Middle frontal gyrus (tissue), 1 donor: Measurements from ENCODE around the gene SHC2.

Experiments used
- DNase-seq: peaks from one replicate; pipeline ENCODE4 v3.0.0-alpha.2; 2015; ENCODE audit warnings: low spot score; ENCODE audit errors: extremely low spot score

The SHC2 gene

DNA sequence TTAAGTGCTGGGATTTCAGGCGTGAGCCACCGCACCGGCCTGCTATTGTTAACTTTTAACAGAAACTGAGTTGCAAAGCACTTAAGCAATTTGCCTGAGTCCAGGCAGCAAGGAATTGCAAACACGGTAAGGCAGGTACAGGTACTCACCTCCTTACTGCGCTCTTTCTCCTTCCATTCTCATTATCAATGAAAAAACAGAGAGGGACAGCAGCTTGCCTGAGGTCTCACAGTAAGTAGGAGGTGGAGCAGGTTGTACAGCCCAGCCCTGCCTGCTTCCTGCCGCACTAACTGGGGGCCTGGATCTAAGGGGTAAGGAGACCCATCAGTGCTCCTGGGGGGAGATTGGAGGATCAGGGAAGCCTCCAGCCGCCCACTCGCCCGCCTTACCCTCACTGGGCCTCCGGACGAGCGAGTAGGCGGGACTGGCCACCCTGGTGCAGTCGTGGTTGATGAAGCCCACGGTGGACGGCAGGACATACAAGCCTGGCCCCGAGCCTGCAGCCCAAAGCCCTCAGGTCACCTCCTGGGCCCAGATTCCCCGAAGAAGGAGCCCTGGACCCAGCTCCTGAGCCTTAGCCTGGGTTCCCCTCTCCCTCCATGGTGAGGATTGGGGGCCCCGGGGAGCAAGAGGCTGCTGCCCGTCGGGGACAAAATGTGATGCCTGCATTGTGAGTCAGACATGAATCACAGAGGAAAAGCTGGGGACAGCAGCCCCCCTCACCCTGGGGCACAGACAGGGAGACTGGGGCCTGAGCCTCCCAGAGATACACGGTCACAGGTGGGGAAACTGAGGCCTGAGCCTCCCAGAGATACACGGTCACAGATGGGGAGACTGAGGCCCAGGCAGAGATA is 11.4 kb upstream of the SHC2 start:
- DNase-seq = no peak

GRCh38 chr19:470701-471100 is 9.9 kb upstream of the SHC2 start:
- no peak for DNase-seq

DNA sequence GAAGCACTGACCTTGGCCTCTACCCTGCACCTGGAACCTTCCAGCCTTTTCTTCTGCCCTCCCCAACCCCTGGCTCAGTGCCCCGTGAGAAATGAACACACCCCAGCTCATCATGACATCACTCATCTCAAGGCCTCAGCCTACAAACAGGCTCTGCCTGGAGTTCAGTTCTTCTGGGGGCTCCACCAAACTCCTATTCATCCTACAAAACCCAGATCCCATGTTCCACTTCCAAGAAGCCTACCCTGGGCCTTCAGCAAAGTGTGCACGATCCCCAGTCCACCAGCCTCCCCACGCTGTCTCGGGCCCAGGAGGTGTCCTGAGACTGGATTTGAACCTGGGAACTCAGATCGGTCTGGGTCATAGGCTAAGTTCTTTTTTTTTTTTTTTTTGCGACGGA is 9.0 kb upstream of the SHC2 start:
- DNase-seq = no peak

- DNase-seq = no peak
These were observed 7.9 kb upstream of the SHC2 start for GRCh38 chr19:468587-469256.

DNA sequence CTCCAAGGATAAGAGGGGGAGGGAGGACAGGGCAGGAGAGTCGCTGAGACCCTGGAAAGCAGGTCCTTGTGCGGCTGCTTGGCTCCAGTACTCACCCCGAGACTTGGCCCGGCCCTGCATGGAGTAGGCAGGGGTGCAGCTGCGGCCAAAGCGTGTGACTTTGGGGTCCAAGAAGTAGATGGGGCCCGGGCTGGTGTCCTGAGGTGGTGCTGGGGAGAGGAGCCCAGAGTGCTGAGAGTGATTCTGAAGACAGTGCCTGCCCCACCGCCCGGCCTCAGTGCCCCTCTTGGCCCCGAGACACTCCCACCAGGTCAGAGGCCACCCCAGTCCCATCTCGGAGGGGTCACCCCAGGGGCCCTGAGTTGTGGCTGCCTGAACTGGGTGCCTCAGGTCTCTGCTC is 6.7 kb upstream of the SHC2 start:
- DNase-seq = no peak

DNA sequence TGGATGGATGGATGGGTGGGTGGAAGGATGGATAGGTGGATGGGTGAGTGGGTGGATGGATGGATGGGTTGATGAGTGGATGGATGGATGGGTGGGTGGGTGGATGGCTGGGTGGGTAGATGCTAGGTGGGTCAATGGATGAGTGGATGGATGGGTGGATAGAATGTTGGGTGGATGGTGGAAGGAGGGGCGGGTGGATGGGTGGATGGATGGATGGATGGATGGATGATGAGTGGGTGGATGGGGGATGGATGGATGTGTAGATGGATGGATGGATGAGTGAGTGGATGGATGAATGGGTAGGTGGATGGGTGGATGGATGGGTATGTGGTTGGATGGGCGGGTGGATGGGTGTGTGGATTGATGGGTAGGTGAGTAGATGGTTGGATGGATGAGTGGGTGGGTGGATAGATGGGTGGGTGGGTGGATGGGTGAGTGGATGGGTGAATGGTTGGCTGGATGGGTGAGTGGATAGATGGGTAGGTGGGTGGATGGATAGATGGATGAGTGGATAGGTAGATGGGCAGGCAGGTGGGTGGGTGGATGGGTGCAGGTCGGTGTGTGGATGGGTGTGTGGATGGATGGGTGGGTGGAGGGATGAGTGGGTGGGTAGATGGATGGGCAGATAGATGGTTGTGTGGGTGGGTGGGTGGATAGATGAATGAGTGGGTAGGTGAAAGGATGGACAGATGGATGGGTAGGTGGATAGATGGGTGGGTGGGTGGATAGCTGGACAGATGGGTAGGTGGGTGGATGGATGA is 4.4 kb upstream of the SHC2 start:
- no peak for DNase-seq

GRCh38 chr19:464208-464545 is 3.3 kb upstream of the SHC2 start:
- no peak for DNase-seq

DNA sequence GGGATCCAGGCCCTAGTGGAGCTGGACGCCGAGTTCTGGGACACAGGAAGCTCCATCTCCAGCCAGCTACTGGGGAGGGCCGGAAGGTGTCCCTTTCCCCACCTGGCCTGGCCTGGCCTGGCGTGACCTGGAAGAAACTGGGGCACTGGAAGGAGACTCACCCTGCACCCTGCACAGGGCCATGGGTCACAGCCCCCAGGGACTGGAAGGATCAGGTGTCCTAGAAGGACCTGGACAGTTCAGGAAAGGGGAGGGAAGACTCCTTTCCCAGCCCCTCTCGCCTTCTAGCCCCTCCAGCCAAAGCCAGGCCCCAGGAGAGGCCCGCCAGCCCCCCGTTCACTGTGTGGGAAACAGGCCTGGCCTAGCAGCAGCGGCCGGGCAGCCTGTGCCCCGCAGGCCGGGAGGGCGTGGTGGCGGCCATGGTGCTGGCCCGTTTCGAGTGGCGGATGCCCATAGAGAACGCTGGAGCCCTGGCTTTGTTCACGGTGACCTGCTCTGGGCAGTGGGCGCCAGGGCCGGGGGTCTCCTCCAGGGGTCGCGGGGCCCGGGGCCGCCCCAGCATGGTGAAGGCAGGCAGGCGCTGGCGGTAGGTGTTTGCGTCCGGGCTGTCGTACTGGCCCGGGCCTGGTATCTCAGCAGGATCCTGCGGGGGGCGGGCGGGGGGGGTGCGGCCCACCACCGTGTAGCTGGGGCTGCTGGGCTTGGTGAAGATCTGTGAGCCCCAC is 2.8 kb upstream of the SHC2 start:
- DNase-seq = no peak

DNA sequence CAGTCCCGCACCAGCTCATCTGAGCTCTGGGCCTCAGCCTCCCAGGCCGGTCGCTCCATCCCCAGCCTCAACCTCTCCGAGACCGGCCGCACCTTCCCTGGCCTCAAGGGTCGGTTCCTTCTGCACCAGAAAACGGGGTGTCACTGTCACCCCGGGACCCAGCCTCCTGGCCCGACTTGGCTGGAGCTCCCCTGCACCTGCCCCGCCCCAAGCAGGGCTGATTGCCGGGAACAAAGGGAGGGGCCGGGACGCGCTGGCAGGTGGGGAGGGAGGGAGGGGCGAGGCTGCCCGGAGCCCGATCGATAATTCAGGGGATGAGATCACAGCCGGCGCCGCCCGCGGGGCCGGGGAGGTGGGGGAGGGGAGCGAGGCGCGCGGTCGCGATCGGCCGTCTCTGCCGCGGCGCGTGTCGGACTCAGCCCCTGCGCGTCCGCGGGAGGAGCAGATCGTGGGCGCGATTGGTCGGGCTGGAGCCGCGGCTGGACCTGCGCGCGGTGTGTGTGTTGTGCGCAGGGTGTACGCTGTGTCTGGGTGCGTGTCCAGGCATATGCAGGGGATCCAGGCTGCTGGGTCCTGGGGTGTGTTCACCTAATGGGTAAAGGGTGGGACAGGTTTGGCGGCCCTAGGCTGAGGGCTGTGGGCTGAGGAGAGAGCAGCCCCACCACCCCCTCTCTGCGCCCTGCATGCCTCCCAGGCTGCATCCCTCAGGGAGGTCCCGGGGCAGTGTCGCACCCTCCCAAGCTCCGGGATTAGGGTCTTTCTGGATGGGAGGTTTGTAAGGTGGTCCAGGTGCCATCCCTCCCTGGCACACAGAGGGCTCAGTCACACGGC is 1.1 kb upstream of the SHC2 start:
- DNase-seq = no peak

DNA sequence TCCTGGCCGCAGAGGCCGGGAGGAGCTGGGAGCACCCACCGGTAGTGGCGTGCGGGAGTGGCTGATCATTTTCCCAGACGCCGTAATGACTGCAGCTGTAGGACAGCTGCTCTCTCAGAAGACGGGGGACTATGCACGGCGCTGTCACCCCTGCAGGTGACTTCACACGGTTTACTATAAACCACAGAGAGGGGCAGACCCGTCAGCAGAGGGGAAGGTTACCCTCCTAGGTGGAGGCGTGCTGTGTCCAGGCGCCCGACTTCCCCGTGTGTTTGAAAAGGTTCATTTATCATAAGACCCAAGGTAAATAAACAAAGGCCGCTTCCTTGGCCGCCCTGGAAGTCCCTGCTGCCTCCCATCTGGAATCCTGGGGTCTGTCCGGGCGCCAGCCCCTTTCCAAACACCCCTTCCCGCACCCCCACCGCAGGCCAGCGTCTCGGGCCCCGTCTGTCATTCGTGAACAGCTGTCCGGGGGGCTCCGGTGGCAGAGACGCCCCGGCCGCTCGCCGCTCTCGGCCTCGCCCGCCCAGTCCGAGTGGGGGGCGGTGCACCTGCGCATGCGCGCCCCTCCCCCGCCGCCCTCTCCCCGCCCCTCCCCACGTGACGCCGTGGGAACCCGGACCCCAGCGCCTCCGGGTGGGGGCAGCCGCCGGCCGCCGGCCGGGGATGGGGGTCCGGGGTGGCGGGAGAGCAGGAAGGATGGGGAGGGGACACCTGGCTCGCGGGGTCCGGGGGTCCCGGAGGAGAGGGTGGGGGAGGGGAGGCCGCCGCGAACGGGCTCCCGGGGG is 915 bp downstream of the SHC2 start:
- DNase-seq = peak; percentile 50

DNA sequence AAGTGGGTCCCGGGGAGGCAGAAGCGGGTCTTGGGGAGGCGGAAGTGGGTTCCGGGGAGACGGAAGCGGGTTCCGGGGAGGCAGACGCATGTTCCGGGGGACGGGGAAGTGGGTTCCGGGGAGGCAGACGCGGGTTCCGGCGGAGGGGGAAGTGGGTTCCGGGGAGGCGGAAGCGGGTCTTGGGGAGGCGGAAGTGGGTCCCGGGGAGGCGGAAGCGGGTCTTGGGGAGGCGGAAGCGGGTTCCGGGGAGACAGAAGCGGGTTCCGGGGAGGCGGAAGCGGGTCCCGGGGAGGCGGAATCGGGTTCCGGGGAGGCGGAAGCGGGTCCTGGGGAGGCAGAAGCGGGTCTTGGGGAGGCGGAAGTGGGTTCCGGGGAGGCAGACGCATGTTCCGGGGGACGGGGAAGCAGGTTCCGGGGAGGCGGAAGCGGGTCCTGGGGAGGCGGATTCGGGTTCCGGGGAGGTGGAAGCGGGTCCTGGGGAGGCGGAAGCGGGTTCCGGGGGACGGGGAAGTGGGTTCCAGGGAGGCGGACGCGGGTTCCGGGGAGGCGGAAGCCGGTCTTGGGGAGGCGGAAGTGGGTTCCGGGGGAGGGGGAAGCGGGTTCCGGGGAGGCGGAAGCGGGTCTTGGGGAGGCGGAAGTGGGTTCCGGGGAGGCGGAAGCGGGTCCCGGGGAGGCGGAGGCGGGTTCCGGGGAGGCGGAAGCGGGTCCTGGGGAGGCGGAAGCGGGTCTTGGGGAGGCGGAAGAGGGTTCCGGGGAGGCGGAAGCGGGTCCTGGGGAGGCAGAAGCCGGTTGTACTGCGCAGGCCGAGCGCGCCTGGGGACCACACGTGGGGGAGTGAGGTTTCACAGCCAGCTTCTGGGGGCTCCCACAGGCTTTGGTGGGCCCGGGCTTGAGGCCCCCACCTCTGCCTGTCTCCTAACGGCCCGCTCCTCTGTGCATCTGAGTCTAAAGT is 2.5 kb downstream of the SHC2 start:
- no peak for DNase-seq

DNA sequence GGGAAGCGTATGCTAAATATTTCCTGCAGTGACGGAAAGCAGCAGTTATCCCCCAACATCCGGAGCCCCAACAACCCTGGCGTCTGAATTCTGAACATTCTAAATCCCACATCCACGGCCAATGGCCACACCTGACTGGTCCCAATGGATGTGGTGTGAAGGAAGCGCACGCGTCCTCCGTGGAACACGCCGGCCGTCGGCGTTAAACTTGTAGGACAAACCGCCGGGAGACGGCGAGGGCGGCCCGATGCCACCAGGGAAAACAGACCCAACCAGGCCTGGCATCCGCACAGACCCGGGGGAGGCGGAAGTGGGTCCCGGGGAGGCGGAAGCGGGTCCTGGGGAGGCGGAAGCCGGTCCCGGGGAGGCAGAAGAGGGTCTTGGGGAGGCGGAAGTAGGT is 3.2 kb downstream of the SHC2 start:
- DNase-seq = no peak

GRCh38 chr19:456547-457110 is 4.2 kb downstream of the SHC2 start:
- DNase-seq = no peak

GRCh38 chr19:455851-456546 is 4.8 kb downstream of the SHC2 start:
- DNase-seq = no peak

DNA sequence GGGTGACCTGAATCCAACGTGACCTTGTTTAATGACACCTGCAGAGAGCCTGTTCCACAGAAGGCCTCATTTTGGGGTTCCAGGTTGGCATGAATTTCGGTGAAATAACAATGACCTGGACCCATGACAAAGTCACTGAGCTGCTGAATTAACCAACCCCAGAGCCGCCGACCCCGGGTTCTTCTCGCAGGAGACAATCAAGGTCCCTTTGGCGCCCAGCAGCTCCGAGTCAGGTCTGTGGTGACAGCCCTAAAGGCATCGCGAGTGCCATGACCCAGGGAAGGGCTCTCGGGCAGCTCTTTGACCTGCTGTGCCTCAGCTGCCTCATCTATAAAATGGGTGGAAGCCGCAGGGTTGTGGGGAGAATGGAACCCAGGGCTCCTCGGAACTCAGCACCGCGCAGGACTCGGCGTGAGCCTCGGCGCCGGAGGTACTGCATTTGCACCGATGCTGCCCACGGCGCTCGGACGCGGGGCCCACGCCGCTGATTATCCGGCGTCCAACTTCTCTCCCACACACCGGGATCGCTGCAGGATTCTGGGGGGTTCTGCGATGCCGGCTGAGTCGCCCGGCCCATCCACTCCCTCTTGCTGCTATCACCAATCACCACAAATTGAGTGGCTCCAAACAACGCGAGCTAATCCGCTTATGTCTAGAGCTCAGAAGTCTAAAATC is 5.7 kb downstream of the SHC2 start:
- no peak for DNase-seq

DNA sequence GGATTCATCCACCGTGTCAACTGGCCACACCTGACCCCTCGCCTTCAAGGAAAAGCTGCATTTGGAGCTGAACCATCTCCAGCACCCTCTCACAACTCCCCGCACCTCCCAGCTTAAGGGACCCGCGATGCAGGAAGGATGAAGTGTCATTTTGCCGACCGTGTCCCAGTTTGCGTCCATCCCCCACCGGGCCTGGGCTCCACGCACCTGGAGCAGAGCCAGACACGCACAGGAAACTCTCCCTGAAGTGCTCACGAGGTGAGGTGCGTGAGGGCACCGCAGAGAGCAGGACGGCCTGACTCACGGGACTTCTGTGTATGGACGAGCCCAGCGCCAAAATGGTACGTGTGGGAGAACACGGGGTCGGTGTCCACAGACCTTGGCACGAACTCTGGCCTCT is 7.2 kb downstream of the SHC2 start:
- no peak for DNase-seq

GRCh38 chr19:452829-453228 is 8.0 kb downstream of the SHC2 start:
- no peak for DNase-seq
